KMS-11 (cell line): ENCODE results near the gene NMNAT1.

Source experiments
- H2AFZ ChIP-seq: fragments of 200-600 bp; sonication (generic); 2 replicates; pipeline ENCODE4 v1.6.1; 2016; ENCODE audit warnings: antibody characterized with exemption, mixed run types, low read depth
- H3K27ac ChIP-seq: fragments of 200-600 bp; sonication (generic); 2 replicates; pipeline ENCODE4 v1.6.1; 2016; ENCODE audit warnings: mild to moderate bottlenecking, mixed run types
- H3K27me3 ChIP-seq: fragments of 200-600 bp; sonication (generic); 2 replicates; pipeline ENCODE4 v1.6.1; 2017; ENCODE audit warnings: mild to moderate bottlenecking, low read depth, mixed run types, moderate library complexity; ENCODE audit not compliant: insufficient read depth
- H3K36me3 ChIP-seq: fragments of 200-600 bp; sonication (generic); 2 replicates; pipeline ENCODE4 v1.6.1; 2017; ENCODE audit warnings: mild to moderate bottlenecking, mixed run types; ENCODE audit not compliant: insufficient read depth
- H3K4me1 ChIP-seq: fragments of 200-600 bp; sonication (generic); 2 replicates; pipeline ENCODE4 v1.6.1; 2016; ENCODE audit warnings: mild to moderate bottlenecking, low read depth, mixed run types; ENCODE audit not compliant: poor library complexity, severe bottlenecking
- H3K4me2 ChIP-seq: fragments of 200-600 bp; sonication (generic); 2 replicates; pipeline ENCODE4 v1.7.0; 2016; ENCODE audit warnings: mild to moderate bottlenecking, mixed run types
- H3K4me3 ChIP-seq: fragments of 200-600 bp; sonication (generic); IDR thresholded peaks from 2 replicates; pipeline ENCODE4 v1.6.1; 2017; ENCODE audit warnings: low read depth, low read length, mixed read lengths; ENCODE audit not compliant: insufficient read depth
- H3K79me2 ChIP-seq: fragments of 200-600 bp; sonication (generic); 2 replicates; pipeline ENCODE4 v1.6.1; 2016; ENCODE audit warnings: low read depth, mixed run types; ENCODE audit not compliant: insufficient read depth
- H3K9ac ChIP-seq: fragments of 200-600 bp; sonication (generic); 2 replicates; pipeline ENCODE4 v1.6.1; 2016; ENCODE audit warnings: mild to moderate bottlenecking, mixed run types
- H4K20me1 ChIP-seq: fragments of 200-600 bp; sonication (generic); 2 replicates; pipeline ENCODE4 v1.6.1; 2016; ENCODE audit warnings: mild to moderate bottlenecking, mixed run types; ENCODE audit not compliant: insufficient read depth
- TF ChIP-seq, protein P1 (sequence below): fragments of 200-600 bp; sonication (generic); conservative IDR thresholded peaks from 2 replicates; pipeline ENCODE4 v1.6.1; 2017; ENCODE audit warnings: low read depth, mild to moderate bottlenecking, antibody characterized with exemption, low read length, moderate library complexity, mixed read lengths

The NMNAT1 gene

DNA sequence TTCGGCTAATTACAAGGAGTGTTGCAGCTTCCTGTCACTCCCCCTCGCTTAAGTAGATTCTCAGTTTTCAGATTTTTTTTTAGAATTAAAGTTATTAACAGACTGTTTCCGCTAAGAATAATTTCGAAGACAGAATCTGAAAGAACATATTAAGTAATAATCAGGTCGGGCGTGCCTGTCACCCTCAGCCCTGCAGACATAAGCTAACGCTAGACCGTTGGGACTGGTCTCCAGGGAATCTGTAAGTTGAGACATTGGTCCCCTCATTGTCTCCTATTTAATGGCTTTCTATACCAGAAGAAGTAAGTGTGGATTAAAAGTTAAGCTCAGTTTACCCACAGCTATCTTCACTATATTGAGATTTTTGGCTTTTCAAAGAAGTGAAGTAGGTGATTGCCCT lies 14.5 kb downstream of the NMNAT1 start:
- Histone ChIP-seq H3K27me3 (no peaks in the 10 kb centered on the region), H2AFZ (no peak overlapping the region), H3K4me2 (no peak overlapping the region), H3K4me3 (no peak overlapping the region), H3K79me2 (no peaks in the 10 kb centered on the region), H4K20me1 (no peaks in the 10 kb centered on the region), H3K27ac (no peak overlapping the region), H3K9ac (no peak overlapping the region), H3K4me1 (peaks cover 10% of the 10 kb centered on the region), H3K36me3 (no peaks in the 10 kb centered on the region)
- TF ChIP-seq, protein P1, sequence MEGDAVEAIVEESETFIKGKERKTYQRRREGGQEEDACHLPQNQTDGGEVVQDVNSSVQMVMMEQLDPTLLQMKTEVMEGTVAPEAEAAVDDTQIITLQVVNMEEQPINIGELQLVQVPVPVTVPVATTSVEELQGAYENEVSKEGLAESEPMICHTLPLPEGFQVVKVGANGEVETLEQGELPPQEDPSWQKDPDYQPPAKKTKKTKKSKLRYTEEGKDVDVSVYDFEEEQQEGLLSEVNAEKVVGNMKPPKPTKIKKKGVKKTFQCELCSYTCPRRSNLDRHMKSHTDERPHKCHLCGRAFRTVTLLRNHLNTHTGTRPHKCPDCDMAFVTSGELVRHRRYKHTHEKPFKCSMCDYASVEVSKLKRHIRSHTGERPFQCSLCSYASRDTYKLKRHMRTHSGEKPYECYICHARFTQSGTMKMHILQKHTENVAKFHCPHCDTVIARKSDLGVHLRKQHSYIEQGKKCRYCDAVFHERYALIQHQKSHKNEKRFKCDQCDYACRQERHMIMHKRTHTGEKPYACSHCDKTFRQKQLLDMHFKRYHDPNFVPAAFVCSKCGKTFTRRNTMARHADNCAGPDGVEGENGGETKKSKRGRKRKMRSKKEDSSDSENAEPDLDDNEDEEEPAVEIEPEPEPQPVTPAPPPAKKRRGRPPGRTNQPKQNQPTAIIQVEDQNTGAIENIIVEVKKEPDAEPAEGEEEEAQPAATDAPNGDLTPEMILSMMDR, result no peak

DNA sequence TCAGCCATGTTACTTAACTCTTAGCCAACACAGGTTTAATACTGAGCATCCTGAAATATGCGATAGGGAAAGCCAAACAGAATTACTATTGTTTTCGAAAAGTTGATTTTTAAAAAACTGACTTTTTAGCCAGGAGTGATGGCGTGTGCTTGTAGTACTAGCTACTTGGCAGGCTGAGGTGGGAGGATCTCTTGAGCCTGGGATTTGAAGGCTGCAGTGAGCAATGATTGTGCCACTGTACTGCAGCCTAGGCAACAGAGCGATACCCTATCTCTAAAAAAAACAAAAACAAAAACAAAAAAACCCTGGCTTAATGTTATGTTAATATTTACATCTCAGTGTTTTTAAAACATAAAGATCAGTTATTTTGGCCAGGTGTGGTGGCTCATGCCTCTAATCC lies 16.7 kb downstream of the NMNAT1 start:
- no peaks in the 10 kb centered on the region for H3K27me3 ChIP-seq
- H4K20me1 ChIP-seq, result no peaks in the 10 kb centered on the region
- no peak overlapping the region for H3K4me2 ChIP-seq
- H3K4me1 ChIP-seq, result peaks cover 10% of the 10 kb centered on the region
- H3K79me2 ChIP-seq, result no peaks in the 10 kb centered on the region
- no peak overlapping the region for H2AFZ ChIP-seq
- H3K27ac ChIP-seq, result no peak overlapping the region
- TF ChIP-seq, protein P1, result no peak
- H3K36me3 ChIP-seq, result no peaks in the 10 kb centered on the region
- no peak overlapping the region for H3K9ac ChIP-seq
- no peak overlapping the region for H3K4me3 ChIP-seq

DNA sequence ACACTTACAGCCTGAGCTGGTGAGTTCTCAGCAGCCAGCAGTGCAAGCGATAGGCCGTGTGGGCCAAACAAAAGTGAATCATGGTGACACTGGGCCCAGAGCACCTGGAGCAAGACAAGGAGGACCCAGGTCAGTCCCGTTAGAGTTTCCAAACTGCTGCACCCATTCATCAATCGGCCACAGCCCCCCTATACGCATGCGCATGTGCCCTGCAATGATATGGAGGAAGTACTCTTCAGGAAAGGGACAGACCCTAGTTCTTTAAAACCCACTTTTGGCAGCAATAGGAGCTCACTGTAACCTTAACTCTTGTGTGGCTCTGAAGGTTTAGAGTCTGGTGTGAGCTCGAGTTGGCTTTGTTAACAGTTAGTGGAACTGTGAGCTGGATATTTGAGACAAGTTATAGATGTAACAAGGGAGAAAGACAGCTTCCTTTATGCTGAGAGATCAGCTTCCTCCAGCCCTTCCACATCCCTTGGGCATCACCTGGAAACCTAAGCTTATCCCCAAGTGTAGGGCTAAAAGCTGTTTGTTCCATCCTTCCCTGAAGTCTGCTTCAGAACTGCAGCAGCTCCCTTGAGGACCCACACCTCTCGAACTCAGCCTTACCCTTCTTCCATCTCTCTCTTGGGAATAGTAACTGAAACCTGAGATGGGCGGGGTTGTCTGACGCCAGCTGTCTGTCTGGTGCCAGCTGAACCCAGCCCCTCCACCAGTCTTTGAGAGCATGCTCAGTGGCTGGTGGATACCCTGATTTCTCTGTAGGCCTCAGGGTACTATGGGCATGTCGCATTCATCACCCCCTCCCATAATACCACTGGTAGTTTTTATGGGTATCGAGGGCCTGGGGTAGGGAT lies 17.7 kb downstream of the NMNAT1 start:
- TF ChIP-seq, protein P1, result no peak
- Histone ChIP-seq H3K4me2 (no peak overlapping the region), H3K4me3 (no peak overlapping the region), H2AFZ (no peak overlapping the region), H3K36me3 (no peaks in the 10 kb centered on the region), H3K27ac (no peak overlapping the region), H4K20me1 (no peaks in the 10 kb centered on the region), H3K4me1 (peaks cover 10% of the 10 kb centered on the region), H3K27me3 (no peaks in the 10 kb centered on the region), H3K79me2 (no peaks in the 10 kb centered on the region), H3K9ac (no peak overlapping the region)

DNA sequence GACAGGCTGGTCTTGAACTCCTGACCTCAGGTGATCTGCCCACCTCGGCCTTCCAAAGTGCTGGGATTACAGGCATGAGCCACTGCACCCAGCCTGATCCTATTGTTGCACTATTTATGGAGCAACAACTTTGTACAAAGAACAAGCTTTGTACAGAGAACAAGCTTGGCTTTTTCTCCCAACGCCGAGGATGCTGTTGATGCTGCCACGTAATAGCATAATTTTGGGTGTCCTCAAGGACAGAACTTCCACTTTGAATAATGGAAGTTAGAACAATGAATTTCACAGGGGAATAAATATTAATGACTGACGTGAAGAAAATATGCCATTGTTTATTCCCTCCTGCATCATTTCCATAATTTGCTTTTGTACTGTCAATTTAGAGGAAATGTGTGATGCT lies 41.0 kb downstream of the NMNAT1 start:
- Histone ChIP-seq H3K36me3 (no peaks in the 10 kb centered on the region), H3K27ac (no peak overlapping the region), H3K27me3 (no peaks in the 10 kb centered on the region), H3K4me3 (no peak overlapping the region), H2AFZ (no peak overlapping the region), H3K4me1 (no peaks in the 10 kb centered on the region), H3K79me2 (no peaks in the 10 kb centered on the region), H4K20me1 (no peaks in the 10 kb centered on the region), H3K9ac (no peak overlapping the region), H3K4me2 (no peak overlapping the region)
- TF ChIP-seq, protein P1, result no peak
